Measurements from ENCODE around the gene TBX4.
"Not testable (repeated sequence)": the region's sequence is repeated elsewhere in the genome, so short reads cannot be mapped to it uniquely, and the experiment has no call there.

TBX4 gene

DNA sequence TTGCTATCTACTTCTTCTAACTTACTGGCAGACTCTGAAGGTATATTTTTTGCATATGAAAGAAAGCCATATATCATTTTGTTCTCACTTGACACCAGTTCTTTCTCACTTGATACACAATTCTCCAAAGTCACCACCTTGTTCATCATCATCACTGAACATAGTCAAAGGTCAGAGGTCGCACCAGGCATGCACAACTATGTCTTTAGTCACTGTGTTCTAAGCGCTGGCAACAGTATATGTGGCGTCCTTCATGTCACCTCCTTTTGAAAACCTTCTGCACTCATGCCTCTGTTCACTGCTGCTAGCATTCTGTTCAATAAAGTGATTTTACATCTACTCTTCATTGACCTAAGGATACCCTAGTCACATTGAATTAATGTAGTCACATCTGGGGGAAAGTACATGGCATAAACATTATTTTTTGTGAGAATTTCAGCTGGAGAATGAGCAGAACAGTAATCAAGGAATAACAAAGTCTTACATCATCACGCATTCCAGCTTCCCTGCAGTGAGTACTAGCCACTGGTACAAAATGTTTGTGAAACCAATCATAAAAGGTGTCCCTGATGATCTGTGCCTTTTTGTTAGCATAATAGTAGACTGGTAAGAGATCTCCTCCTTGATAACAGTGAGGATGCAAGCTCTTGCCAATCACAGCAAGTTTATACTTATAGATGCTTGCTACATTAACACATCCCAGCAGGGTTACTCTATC lies 20.5 kb upstream of the TBX4 start:
- no peak for DNase-seq

DNA sequence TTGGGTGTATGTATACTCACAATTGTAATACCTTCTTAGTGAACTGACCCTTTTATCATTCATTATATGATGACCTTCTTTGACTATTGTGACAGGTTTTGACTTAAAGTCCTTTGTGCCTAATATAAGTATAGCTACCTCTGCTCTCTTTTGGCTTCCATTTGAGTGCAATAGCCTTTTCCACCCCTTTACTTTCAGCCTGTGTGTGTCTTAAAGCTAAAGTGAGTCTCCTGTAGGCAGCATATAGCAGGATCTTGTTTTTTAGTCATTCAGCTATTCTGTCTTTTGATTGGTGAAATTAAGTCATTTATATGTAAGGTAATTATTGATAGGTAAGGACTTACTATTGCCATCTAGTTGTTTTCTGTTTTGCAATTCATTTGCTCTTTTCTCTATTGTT lies 15.9 kb upstream of the TBX4 start:
- DNase-seq: no peak

DNA sequence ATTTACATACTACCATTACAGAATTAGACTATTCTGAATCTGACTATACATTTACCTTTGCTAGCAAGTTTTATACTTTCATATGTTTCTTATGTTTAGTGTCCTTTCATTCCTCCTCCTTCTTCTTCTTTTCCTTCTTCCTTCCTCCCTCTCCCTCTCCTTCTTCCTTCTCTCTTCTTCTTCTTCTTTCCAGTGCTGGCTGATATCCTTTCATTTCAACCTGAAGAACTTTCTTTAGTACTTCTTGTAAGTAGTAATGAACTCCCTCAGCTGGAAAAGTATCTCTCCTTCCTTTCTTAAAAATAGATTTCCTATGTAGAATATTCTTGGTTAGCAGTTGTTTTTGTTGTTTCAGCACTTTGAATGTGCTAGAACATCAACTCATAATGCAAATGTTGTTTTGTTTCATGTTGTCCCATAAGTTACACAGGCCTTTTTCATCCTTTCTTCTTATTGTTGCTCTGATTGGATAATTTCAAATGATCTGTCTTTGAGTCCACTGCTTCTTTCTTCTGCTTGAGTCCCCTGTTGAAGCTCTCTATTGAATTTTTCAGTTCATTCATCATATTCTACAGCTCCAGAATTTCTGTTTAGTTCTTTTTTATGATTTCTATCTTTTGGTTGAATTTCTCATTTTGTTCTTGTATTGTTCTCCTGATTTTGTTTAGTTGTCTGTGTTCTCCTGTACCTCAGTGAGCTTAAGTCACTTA lies 15.1 kb upstream of the TBX4 start:
- no peak for DNase-seq

DNA sequence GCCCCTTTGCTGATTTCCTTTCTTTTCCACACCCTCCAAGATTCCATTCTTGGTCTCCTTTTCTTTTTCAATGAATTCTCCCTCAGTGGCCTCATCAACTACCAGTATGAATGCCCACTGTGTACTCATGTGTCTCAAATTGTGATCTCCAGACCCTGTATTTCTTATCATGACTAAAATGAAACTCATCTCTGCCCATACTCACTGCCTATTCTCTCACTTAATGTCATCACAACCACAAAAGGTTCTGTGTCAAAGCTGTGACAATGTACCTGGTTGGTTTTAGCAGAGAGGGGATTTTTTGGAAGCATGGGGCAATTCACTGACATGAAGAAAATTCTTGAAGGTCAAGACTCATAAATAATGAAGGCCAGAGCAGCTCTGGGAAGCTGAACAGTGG lies 11.5 kb upstream of the TBX4 start:
- no peak for DNase-seq

DNA sequence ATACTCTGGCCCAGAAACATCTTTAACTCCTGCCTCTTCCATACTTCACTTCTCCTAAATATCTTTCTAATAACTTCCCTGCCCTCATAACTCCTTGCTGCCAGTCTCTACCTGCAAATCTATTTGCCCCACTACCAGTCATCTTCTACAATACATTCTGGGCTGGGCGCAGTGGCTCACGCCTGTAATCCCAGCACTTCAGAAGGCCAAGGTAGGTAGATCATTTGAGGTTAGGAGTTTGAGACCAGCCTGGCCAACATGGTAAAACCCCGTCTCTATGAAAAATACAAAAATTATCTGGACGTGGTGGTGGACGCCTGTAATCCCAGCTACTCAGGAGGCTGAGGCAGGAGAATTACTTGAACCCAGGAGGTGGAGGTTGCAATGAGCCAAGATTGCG lies 10.7 kb upstream of the TBX4 start:
- not testable (repeated sequence) for DNase-seq

DNA sequence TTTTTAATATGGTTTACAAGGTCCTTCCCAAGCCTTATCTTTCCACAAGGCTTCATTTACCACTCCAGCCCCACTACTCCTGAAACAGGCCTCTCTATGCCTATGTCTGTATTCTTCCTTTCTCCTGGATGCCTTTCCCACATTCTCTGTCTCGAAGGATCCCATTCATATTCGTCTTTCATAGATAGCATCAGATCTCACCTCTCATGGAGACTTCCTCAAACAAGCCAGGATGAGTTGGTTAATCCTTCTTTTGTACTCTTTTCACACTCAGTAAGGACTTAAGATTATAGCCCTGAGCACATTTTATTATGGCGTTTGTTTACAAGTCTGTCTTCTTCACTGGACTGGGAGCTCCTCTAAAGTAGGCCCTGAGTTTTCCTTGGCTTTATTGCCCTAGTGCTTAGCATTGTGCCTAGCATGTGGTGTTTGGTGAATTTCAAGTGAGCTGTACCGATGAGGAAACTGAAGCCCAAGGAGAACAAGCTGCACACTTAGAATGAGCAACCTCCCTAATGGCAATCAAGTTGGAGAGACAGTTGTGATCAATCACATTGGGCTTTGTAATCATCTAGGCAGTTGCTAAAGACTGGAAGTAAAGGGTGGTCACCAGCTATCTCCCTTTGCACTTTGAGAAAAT lies 10.0 kb upstream of the TBX4 start:
- no peak for DNase-seq

DNA sequence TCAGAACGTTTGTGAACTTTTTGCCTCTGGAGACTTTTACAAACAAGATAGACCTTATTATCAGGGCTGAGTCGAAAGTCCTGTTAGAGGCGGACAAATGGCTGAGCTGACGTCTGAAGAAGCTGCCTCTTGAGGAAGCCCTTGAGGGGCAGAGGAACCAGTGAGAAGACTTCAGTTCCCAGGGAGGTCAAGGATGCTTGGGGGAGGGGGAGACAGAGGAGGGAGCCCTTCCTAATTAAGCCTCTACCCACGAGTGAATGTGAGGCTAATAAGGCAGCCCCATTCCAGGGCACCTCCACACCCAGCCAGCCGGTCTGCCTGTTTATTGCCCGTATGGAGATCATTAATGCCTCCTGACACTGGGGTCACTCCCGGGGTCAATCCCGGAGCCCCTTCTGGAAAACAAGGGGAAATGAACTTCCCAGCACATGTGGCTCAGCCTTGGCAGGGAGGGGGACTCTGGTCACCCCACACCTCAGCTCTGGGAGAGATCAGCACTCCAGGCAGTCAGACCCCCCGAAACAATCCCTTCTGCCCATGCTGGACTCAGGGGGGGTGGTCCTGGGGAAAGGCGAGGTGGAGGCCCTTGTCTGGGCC lies 9.2 kb upstream of the TBX4 start:
- DNase-seq: no peak

DNA sequence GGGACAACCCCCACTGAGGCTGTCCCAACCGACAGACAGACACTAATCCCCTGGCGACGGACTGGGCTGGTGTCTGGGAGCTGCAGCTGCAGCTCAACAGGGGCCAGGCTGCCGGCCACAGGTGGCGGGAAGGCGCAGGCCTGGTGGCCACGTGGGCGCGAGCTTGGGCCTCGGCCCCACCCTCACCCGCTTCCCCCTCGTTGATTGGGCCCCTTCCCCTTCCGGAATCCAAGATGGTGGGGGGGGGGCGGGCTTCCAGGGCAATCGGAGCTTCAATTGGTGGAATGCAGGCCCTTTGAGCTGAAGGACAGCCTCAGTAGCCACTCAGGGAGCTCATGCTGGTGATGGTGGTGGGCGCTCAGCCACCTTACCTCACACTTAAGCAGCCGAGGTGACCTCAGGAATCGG lies 8.7 kb upstream of the TBX4 start:
- DNase-seq: no peak

DNA sequence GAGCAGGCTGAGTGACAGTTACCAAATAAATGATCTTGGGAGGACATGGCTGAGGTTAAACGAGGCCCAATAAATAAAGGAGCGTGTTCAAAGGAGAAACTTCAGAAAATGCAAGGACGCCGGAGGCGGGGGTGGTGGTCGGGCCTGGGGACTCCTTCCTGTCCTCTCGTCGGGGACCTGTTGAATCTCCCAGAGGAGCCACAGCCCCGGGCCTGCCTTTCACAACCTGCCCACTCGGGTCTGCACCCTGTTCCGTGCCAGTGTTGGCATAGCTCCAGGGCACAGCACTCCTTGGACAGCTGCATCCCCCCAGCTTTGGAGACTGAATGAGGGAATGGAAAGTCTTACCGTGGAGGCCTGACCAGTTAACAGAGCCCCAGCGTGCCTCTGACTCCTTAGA lies 8.1 kb upstream of the TBX4 start:
- no peak for DNase-seq

DNA sequence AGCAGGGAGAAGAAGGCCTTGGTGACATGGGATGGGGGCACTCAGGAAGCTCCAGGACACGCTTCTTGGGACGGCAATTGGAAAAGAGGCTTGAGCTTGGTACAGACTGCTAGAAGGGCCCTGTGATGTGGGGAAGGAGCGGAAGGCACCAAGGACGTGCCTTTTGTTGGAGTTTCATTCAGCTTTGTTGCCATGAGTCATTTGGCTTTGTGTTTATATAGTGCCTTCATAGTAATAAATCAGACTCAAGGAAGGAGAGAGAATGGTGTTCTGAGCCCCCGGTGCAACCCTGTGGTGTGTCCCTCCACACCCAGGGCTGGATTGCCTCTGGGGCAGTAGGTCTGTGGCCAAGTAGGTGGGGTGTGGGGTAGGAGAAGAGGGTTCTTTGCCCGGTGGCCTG lies 7.4 kb upstream of the TBX4 start:
- peak; percentile 12 for DNase-seq

DNA sequence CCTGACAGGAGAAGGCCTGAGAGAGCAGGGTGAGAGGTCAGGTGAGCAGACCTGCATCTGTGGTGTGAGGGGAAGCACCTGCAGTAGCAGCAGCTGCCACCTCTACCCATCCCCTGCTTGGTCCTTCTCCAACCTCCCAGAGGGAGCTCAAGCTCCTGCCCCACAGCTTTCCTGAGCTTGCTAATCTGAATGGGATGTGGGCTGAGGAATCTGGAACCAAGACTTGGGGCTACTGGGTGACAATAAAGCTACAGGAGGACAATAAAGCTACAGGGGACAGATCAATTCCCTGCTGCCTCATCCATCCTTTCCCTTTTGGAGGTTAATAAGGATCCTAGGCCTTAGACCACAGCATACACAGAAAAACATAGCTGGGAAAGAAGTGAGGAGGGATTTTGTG lies 4.9 kb upstream of the TBX4 start:
- DNase-seq: peak; percentile 17

DNA sequence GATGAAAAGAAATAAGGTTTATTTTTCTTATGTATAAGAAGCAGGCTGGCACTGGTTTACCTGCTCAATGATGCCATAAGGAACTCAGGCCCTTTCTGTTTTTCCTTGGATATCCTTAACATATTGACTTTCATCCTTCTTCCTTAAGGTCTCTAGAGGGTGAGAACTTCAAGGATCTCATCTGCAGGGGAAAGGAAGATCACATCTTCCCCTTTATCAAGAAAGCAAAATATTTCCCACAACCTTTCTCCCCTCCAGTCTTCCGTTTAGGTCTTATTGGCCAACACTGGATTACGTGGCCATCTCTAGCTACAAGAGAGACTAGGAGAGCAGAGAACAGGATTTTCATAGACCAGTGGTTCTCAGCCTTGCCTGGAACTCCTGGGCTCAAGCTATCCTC lies 4.2 kb upstream of the TBX4 start:
- DNase-seq: no peak

DNA sequence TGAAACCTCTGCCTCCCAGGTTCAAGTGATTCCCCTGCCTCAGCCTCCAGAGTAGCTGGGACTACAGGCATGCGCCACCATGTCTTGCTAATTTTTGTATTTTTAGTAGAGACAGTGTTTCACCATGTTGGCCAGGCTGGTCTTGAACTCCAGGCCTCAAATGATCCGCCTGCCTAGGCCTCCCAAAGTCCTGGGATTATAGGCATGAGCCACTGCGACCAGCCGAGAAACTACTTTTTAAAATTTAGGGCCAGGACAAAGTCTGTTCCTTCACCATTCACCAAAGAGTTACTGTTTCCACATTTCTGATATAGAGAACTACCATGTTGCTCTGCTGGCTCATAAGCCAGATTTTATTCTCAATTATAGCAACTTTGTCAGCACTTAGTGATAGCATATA lies 3.1 kb upstream of the TBX4 start:
- not testable (repeated sequence) for DNase-seq

DNA sequence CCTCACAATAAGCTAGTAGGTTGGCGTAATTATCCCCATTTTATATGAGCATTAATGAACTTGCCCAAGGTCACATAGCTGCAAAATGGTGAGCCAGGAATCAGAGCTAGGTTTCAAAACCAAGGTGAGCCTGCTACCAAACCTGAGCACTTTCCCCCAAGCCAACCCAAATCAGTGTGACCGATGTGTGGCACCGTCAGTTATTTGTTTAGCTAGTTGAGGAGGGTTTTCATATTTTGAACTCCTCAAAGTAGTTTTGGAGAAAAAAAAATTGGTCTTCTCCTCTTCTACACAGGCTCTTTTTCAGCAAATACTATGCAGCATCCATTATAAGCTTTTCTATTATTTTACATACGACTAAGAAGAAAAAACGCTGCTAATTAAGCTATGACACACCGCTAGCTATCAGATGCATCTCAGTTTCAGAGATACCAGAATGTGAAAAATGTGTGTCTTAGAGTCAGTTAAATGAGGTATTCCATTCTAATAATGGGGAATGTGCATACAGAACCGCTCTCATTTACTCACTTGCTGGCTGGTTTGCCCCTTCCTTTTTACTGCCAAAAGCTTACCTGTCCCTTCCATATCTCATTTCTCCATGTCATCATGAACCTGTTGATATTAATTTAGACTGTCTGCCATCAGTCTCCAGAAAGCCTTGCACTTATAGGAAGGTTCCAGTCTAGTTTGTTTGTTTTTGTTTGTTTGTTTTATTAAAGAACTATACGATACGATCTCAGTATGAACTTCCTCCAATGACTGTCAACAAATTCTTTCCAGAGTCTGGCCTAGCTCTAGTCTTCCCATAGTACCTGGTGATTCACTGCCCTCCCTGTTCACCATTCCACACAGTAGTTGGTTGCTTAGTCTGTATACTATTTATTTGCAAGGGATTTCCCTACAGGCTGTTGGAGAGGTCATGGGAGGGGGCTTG lies 2.2 kb upstream of the TBX4 start:
- no peak for DNase-seq

DNA sequence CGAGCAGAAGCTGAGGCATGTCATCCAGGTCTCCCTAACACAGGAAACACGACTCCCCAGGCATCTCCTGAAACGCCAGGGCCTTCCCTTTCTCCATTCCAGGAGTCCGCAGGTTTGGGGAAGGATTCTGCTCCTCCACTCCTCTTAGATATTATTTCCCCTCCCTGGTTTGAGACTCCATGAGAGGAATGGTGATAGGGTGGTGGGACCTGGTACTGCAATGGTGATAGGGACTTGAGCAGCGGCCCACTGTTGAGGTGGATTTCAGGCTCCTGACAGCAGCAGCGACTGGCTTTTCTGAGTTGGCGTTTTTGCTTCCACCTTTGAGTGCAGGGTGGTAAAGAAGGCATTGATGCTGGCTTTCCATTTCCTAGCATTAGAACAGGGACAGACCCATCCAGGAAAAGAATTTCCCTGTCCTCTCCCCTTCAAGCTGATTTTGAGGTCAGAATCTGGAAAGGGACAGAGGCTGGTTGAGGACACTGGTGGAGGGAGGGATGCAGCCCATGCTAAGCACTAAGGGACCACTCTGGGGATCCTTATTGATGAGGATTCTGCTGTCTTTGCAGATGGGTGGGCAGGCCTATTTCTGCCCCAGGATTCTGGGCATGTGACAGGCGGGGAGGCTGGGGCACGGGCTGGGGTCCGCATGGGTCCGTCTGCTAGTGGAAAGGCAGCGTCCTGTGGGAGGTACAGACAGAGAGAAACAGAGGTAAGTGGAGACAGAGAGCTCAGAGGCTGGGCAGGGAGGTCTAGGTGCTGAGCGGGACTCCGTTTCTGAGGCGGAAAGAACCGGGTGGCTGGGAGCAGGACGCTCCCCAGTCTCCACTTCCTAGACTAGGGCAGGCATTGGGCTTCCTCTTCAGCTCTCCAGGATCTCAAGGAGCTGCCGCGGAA lies 1.3 kb upstream of the TBX4 start:
- DNase-seq: peak; percentile 16

DNA sequence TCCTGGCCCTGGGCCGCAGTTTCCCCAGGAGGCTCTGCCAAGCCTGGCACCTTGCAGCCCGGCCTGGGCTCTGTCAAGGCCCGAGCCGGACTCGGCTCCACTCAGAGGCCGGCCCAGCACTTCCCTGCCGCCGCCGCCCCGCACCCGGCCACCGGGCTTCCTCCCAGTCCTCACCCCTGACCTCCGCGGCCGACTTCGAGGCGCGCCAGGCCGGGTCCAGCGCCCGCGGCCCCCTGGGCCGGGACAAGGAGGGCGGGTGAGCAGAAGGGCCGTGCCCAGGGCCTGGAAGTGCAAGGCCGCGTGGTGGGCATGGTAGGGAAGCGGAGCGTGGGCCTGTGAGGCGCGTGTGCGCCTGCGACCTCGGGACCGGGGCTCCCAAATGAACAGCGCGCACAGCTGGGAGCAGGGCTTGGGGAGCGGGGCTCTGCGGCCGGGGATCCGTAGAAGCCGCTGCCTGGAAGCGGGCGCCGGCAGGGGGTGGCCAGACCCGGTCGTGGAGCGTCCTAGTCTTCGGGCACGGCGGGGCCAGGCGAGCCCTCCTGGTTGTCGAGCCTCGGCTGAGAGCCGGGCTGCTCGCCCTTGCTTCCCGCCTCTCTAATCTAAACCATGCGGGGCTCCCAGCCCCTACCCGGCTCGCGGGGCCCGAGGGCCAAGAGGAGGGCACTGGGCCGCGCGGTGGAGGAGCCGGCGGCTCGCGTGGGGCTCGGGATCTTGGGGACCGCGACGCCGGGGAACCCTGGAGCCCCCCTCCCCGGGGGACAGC lies 503 bp upstream of the TBX4 start:
- DNase-seq: peak; percentile 48

DNA sequence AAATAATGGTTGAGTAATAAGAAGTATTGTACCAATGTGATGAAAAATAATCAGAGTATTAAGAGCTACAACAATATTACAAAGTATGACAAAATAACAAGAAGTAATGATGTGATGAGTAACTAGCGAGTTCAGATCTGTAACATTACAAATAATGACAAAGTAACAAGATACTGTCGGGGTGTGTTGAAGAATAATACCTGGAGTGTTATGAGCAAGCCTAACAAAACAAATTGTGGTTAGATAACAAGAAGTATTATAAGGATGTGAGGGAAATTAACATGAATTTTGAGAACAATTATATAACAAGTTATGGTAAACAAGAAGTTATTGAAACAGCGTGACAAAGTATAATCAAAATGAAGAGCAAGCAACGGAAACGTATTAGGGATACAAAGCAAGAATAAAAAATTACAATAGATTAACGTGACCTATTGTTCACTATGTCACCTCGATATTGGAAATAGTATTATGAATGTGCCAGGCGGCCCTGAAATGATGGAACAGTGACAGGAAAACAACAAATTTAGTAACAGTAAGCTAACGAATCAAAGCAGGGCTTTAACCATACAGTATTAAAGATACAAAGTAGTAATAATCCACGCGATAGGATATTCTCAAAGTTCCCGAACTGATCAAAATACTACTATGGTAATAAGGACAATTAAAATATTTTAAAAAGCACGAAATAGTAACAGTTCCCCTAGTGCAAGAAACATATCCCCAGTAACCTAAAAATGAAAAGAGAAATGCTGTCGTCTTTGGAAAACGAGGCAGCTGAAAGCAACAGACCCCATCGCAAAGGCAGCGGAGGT lies 1.6 kb downstream of the TBX4 start:
- DNase-seq: peak; percentile 15

DNA sequence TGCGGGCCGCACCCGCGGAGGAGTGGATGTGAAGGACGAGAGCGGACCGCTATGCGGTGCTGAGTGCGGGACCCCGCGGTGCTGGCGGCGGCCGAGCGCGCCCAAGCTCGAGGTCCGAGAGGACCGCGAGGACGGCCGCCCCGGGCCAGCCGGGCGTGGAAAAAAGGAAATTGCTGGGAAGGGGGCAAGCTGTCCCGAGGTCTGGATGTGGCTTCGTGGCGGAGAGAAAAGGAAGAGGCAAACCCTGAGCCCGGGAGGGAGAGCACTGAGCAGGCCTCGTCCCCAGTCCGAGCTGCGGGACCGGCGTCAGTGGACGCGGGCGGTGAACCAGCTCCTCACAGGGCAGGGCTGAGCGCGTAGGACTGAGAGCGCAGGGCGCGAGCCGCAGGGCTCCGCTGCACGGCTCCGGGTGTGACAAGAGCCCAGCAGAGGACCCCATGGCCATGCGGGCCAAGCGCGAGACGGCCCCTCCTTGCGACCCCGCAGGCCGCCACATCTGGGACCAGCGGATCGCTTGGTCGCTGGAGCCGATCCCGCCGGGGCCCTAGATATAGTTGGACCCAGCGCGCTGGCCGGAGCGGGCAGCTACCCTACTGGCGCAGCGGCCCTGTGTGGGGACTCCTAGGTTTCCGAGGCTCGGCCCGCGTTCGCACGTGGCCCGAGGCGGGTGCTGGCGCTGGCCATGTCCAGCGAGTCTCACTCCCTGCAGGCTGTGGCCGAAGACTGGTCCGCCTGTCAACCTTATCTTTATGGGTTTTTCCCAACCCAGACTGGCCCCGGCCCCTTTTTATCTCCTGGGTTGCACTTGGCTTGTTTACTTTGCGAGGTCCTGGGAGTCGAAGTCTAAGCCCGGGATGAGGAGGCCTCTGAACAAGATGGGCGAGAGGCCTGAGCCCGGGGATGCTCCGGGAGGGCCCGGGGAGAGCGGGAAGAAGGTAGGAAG lies 2.4 kb downstream of the TBX4 start:
- no peak for DNase-seq
